Stimulated activated CD4-positive, alpha-beta T cell treated with anti-CD3 and anti-CD28 coated beads, Interleukin-12 subunit alpha, Interleukin-12 subunit beta, amount 100 ng/mL, for 24 hours (primary cell): ENCODE data around the gene PDE4C.
A peak's percentile ranks its signal among the peaks of the same experiment; 100 is the strongest.
"Not testable (repeated sequence)": the region's sequence is repeated elsewhere in the genome, so short reads cannot be mapped to it uniquely, and the experiment has no call there.

Experiments
- DNase-seq, 2 experiments: peaks; one replicate each; pipeline ENCODE4 v3.0.0-alpha.2; 2020; ENCODE audit warnings: low read depth in 2 of 2

Gene PDE4C

GRCh38 chr19:18223860-18224524, 2.2 kb downstream of the PDE4C start:
- peak in 1 of 2 experiments; percentile 31 for DNase-seq

- no peak for DNase-seq
These were observed 4.2 kb downstream of the PDE4C start for GRCh38 chr19:18221815-18222725.

- no peak for DNase-seq
These were observed 5.5 kb downstream of the PDE4C start for GRCh38 chr19:18220632-18221275.

- DNase-seq: no peak
These were observed 6.2 kb downstream of the PDE4C start for GRCh38 chr19:18219911-18220631.

- no peak for DNase-seq
These were observed 7.6 kb downstream of the PDE4C start for GRCh38 chr19:18218600-18218999.

- DNase-seq: no peak
These were observed 8.1 kb downstream of the PDE4C start for GRCh38 chr19:18218159-18218558.

GRCh38 chr19:18216789-18217188, 9.4 kb downstream of the PDE4C start:
- DNase-seq: no peak

- no peak for DNase-seq
These were observed 11.3 kb downstream of the PDE4C start for GRCh38 chr19:18214779-18215433.

- DNase-seq: no peak
These were observed 14.6 kb downstream of the PDE4C start for GRCh38 chr19:18211683-18212082.

- not testable (repeated sequence) for DNase-seq
These were observed 16.3 kb downstream of the PDE4C start for GRCh38 chr19:18209912-18210311.

- DNase-seq: peak; percentile 41 to 42
These were observed 17.9 kb downstream of the PDE4C start for GRCh38 chr19:18208098-18208951.

GRCh38 chr19:18206018-18206417, 20.2 kb downstream of the PDE4C start:
- DNase-seq: no peak

GRCh38 chr19:18205200-18205892, 20.9 kb downstream of the PDE4C start:
- no peak for DNase-seq

- peak in 1 of 2 experiments; percentile 9 for DNase-seq
These were observed 21.6 kb downstream of the PDE4C start for GRCh38 chr19:18204394-18205199.

GRCh38 chr19:18203863-18204393, 22.3 kb downstream of the PDE4C start, which contains the start of gene RAB3A:
Gene RAB3A (minus strand): TSS chr19:18204042. CDS start chr19:18202740, 1,302 bp downstream.
- peak; percentile 99 to 100 for DNase-seq

GRCh38 chr19:18203408-18203862, 22.8 kb downstream of the PDE4C start:
- DNase-seq: no peak

GRCh38 chr19:18202778-18203407, 23.3 kb downstream of the PDE4C start:
- no peak for DNase-seq

GRCh38 chr19:18202397-18202777, 23.9 kb downstream of the PDE4C start:
- DNase-seq: no peak
